ENCODE data around the gene BRD9.
"Not testable (repeated sequence)": the region's sequence is repeated elsewhere in the genome, so short reads cannot be mapped to it uniquely, and the experiment has no call there.

BRD9 gene

GRCh38 chr5:856531-857425 lies 35.8 kb downstream of the BRD9 start:
- DNase-seq (ENCODE audit: low spot score), result no peak

GRCh38 chr5:855771-856530 lies 36.6 kb downstream of the BRD9 start:
- DNase-seq (ENCODE audit: low spot score), result no peak

GRCh38 chr5:854966-855743 lies 37.4 kb downstream of the BRD9 start:
- no peak for DNase-seq (ENCODE audit: low spot score)

- DNase-seq (ENCODE audit: low spot score), result no peak
These were observed 38.4 kb downstream of the BRD9 start for GRCh38 chr5:854217-854616.

- not testable (repeated sequence) for DNase-seq (ENCODE audit: low spot score)
These were observed 39.0 kb downstream of the BRD9 start for GRCh38 chr5:853416-854090.

- no peak for DNase-seq (ENCODE audit: low spot score)
These were observed 39.9 kb downstream of the BRD9 start for GRCh38 chr5:852431-853401.

- DNase-seq (ENCODE audit: low spot score), result no peak
These were observed 40.6 kb downstream of the BRD9 start for GRCh38 chr5:852018-852417.

- no peak for DNase-seq (ENCODE audit: low spot score)
These were observed 41.0 kb downstream of the BRD9 start for GRCh38 chr5:851553-851952.

- DNase-seq (ENCODE audit: low spot score), result no peak
These were observed 41.5 kb downstream of the BRD9 start for GRCh38 chr5:851076-851475.

- no peak for DNase-seq (ENCODE audit: low spot score)
These were observed 42.0 kb downstream of the BRD9 start, which contains the start of gene ZDHHC11 for GRCh38 chr5:850511-851006. TSS of gene ZDHHC11 (minus strand) at chr5:850986. CDS start at chr5:850602, 384 bp downstream.

- DNase-seq (ENCODE audit: low spot score), result no peak
These were observed 42.8 kb downstream of the BRD9 start for GRCh38 chr5:849651-850301.

GRCh38 chr5:848671-849111 lies 43.9 kb downstream of the BRD9 start:
- DNase-seq (ENCODE audit: low spot score), result no peak

- DNase-seq (ENCODE audit: low spot score), result not testable (repeated sequence)
These were observed 44.9 kb downstream of the BRD9 start for GRCh38 chr5:847736-848135.

- not testable (repeated sequence) for DNase-seq (ENCODE audit: low spot score)
These were observed 45.4 kb downstream of the BRD9 start for GRCh38 chr5:847212-847611.

GRCh38 chr5:846602-847091 lies 46.0 kb downstream of the BRD9 start:
- DNase-seq (ENCODE audit: low spot score), result peak; percentile 14

- DNase-seq (ENCODE audit: low spot score), result not testable (repeated sequence)
These were observed 46.7 kb downstream of the BRD9 start for GRCh38 chr5:845676-846601.

- DNase-seq (ENCODE audit: low spot score), result not testable (repeated sequence)
These were observed 47.4 kb downstream of the BRD9 start for GRCh38 chr5:845031-845675.

GRCh38 chr5:844426-844825 lies 48.2 kb downstream of the BRD9 start:
- DNase-seq (ENCODE audit: low spot score), result not testable (repeated sequence)
